RWPE1 (cell line): Measurements from ENCODE around the gene MYL7.

Source experiments
- CTCF ChIA-PET: fragments of 350-600 bp; sonication (Branson Sonifier 250); formaldehyde crosslinking; extraction: SDS; loops from one replicate; lab custom pipeline; 2021; lab: Yijun Ruan, JAX
- POLR2A ChIA-PET: fragments of 400-600 bp; formaldehyde crosslinking; extraction: SDS; loops from one replicate; lab custom pipeline; 2020; ENCODE audit warnings: antibody characterized with exemption; ENCODE audit not compliant: low non-redundant PET; lab: Yijun Ruan, JAX
- DNase-seq: peaks from one replicate; pipeline ENCODE4 v3.0.0; 2012; ENCODE audit warnings: low spot score
- H3K27ac ChIP-seq: fragments of 450-650 bp; 2 replicates; pipeline ENCODE4 v1.5.1; 2017
- TF ChIP-seq, protein P1 (sequence below): fragments of 450-650 bp; conservative IDR thresholded peaks from 2 replicates; pipeline ENCODE4 v1.5.1; 2017; ENCODE audit warnings: low read depth, mild to moderate bottlenecking

MYL7 gene

DNA sequence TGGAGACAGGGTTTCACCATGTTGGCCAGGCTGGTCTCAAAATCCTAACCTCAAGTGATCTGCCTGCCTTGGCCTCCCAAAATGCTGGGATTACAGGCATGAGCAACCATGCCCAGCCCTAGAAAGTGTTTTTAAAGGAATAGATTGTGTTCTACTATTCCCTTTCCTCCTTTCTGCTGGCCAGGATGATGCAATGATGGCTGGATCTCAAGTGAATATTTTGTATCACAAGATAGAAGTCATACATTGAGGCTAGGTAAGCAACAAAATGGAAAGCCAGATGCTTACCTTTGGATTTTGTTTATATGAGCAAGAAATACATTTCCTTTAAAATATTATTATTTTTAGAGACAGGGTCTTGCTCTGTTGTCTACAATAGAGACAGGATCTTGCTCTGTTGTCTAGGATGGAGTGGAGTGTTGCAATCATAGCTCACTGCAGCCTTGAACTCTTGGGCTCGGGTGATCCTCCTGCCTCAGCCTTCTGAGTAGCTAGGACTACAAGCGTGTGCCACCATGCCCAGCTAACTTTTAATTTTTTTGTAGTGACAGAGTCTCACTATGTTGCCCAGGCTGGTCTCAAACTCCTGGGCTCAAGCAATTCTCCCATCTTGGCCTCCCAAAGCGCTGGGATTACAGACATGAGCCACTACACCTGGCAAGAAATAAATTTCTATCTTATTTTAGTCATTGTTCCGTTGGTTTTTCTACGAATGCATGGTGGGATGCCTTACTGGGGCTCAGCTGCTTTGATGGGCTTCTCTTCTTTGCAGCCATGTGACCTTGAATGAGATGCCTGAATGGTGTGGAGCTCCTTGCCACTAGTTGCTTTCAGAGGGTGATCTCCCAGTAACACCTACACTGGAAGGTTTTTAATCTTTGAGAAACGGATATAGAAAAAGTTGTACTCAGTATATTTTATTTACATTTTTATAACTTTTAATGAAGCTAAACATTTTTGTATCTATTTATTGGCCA is 42.8 kb downstream of the MYL7 start:
- POLR2A ChIA-PET = no interaction called here
- H3K27ac ChIP-seq = no peak overlapping the region
- TF ChIP-seq, protein P1, sequence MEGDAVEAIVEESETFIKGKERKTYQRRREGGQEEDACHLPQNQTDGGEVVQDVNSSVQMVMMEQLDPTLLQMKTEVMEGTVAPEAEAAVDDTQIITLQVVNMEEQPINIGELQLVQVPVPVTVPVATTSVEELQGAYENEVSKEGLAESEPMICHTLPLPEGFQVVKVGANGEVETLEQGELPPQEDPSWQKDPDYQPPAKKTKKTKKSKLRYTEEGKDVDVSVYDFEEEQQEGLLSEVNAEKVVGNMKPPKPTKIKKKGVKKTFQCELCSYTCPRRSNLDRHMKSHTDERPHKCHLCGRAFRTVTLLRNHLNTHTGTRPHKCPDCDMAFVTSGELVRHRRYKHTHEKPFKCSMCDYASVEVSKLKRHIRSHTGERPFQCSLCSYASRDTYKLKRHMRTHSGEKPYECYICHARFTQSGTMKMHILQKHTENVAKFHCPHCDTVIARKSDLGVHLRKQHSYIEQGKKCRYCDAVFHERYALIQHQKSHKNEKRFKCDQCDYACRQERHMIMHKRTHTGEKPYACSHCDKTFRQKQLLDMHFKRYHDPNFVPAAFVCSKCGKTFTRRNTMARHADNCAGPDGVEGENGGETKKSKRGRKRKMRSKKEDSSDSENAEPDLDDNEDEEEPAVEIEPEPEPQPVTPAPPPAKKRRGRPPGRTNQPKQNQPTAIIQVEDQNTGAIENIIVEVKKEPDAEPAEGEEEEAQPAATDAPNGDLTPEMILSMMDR = no peak
- CTCF ChIA-PET = interaction anchor here (0.6 kb wide), 1 partner anchor 37 kb away, joined by 5 read pairs; no protein-coding TSS in a partner anchor
- DNase-seq = no peak

GRCh38 chr7:44097064-44097932 is 43.8 kb downstream of the MYL7 start:
- no peak overlapping the region for H3K27ac ChIP-seq
- DNase-seq = no peak
- TF ChIP-seq, protein P1 = no peak
- POLR2A ChIA-PET = no interaction called here
- CTCF ChIA-PET = interaction anchor here (0.6 kb wide), 1 partner anchor 9 kb away, joined by 3 read pairs; no protein-coding TSS in a partner anchor

DNA sequence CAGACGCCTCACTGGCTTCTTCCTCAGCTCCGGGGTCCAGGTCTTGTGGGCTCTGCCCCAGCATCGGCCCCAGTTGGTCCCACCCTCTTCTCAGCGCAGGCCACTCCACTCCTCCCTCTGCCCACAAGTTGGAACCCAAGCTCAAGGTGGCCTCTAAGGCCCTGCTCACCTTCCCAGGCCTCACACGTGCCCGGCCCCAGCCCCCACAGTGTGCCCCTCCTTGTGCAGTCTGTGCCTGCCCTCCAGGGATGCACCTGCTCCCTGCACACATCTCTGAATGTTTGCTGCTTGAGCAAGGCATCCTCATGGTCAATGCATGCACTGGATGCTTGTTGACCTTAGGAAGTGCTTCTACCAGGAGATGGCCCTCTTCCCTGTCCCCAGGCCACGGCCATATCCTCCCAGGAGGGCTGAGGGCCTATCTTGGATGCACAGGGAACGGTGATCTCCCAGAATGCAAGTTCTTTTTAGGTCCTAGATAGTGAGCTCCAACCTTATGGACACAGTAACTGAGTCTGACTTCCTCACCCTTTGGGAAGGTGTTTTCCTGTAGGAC is 44.7 kb downstream of the MYL7 start:
- no peak for DNase-seq
- ChIA-PET POLR2A (no interaction called here), CTCF (interaction anchor here (0.6 kb wide), 1 partner anchor 8 kb away, joined by 3 read pairs; no protein-coding TSS in a partner anchor)
- TF ChIP-seq, protein P1 = no peak
- no peak overlapping the region for H3K27ac ChIP-seq

GRCh38 chr7:44095781-44096180 is 45.4 kb downstream of the MYL7 start:
- CTCF ChIA-PET = no interaction called here
- no peak overlapping the region for H3K27ac ChIP-seq
- TF ChIP-seq, protein P1 = no peak
- no peak for DNase-seq
- POLR2A ChIA-PET = no interaction called here

- H3K27ac ChIP-seq = no peak overlapping the region
- CTCF ChIA-PET = no interaction called here
- POLR2A ChIA-PET = no interaction called here
- TF ChIP-seq, protein P1 = no peak
- no peak for DNase-seq
These were observed 46.1 kb downstream of the MYL7 start for GRCh38 chr7:44094883-44095592.
